HEK293T (cell line): ENCODE data around the gene JPH4.
"Not testable (repeated sequence)": the region's sequence is repeated elsewhere in the genome, so short reads cannot be mapped to it uniquely, and the experiment has no call there.

Source experiments
- CTCF ChIA-PET: fragments of 350-600 bp; formaldehyde crosslinking; extraction: SDS; loops from one replicate; lab custom pipeline; 2021; ENCODE audit warnings: antibody characterized with exemption, inconsistent platforms; lab: Yijun Ruan, JAX
- POLR2A ChIA-PET: fragments of 350-600 bp; formaldehyde crosslinking; extraction: SDS; loops from one replicate; lab custom pipeline; 2020; ENCODE audit warnings: antibody characterized with exemption, inconsistent platforms; lab: Yijun Ruan, JAX
- DNase-seq: peaks from one replicate; pipeline ENCODE4 v3.0.0; 2012; ENCODE audit warnings: mixed read lengths; ENCODE audit errors: extremely low spot score
- ARNT ChIP-seq: fragments of 450-650 bp; IDR thresholded peaks from 2 replicates; pipeline ENCODE4 v1.6.1; 2017; ENCODE audit warnings: mild to moderate bottlenecking
- BHLHE40 ChIP-seq: fragments of 450-650 bp; IDR thresholded peaks from 2 replicates; pipeline ENCODE4 v1.6.1; 2016; ENCODE audit warnings: mild to moderate bottlenecking, moderate library complexity, borderline replicate concordance
- CTBP1 ChIP-seq: fragments of 450-650 bp; IDR thresholded peaks from 2 replicates; pipeline ENCODE4 v1.6.1; 2016; ENCODE audit warnings: borderline replicate concordance
- ELF4 ChIP-seq: fragments of 450-650 bp; IDR thresholded peaks from 2 replicates; pipeline ENCODE4 v1.6.1; 2017; ENCODE audit warnings: antibody characterized with exemption
- FOXA1 ChIP-seq: fragments of 450-650 bp; IDR thresholded peaks from 2 replicates; pipeline ENCODE4 v1.6.1; 2016; ENCODE audit warnings: mild to moderate bottlenecking
- FOXK2 ChIP-seq: fragments of 450-650 bp; IDR thresholded peaks from 2 replicates; pipeline ENCODE4 v1.6.1; 2016; ENCODE audit warnings: mild to moderate bottlenecking
- FOXM1 ChIP-seq: fragments of 450-650 bp; IDR thresholded peaks from 2 replicates; pipeline ENCODE4 v1.6.1; 2017; ENCODE audit warnings: mild to moderate bottlenecking, borderline replicate concordance
- HDGF ChIP-seq: fragments of 450-650 bp; IDR thresholded peaks from 2 replicates; pipeline ENCODE4 v1.6.1; 2017; ENCODE audit warnings: antibody characterized with exemption, borderline replicate concordance
- L3MBTL2 ChIP-seq: fragments of 450-650 bp; conservative IDR thresholded peaks from 2 replicates; pipeline ENCODE4 v1.6.1; 2016; ENCODE audit warnings: mild to moderate bottlenecking
- LEF1 ChIP-seq: fragments of 450-650 bp; IDR thresholded peaks from 2 replicates; pipeline ENCODE4 v1.6.1; 2017; ENCODE audit warnings: mild to moderate bottlenecking, borderline replicate concordance
- NFRKB ChIP-seq: fragments of 450-650 bp; IDR thresholded peaks from 2 replicates; pipeline ENCODE4 v1.6.1; 2016; ENCODE audit warnings: mild to moderate bottlenecking, moderate library complexity
- PKNOX1 ChIP-seq: fragments of 450-650 bp; IDR thresholded peaks from 2 replicates; pipeline ENCODE4 v1.6.1; 2016
- SP1 ChIP-seq: fragments of 450-650 bp; IDR thresholded peaks from 2 replicates; pipeline ENCODE4 v1.6.1; 2017
- SUZ12 ChIP-seq: fragments of 450-650 bp; IDR thresholded peaks from 2 replicates; pipeline ENCODE4 v1.6.1; 2016; ENCODE audit warnings: mild to moderate bottlenecking
- TARDBP ChIP-seq: fragments of 450-650 bp; IDR thresholded peaks from 2 replicates; pipeline ENCODE4 v1.6.1; 2016
- ZNF384 ChIP-seq: fragments of 450-650 bp; IDR thresholded peaks from 2 replicates; pipeline ENCODE4 v1.6.1; 2016

JPH4 gene

GRCh38 chr14:23590198-23590597 is 11.6 kb upstream of the JPH4 start:
- CTCF ChIA-PET, result interaction anchor here (0.6 to 0.7 kb wide), 2 partner anchors 9 to 417 kb away, joined by 4 read pairs; no protein-coding TSS in a partner anchor

GRCh38 chr14:23589606-23590005 is 11.0 kb upstream of the JPH4 start:
- DNase-seq, result no peak
- TF ChIP-seq L3MBTL2 (no peak), ZNF384 (no peak), SP1 (no peak), TARDBP (no peak), PKNOX1 (no peak), FOXM1 (no peak), LEF1 (no peak), ARNT (no peak), HDGF (no peak), BHLHE40 (no peak)
- ChIA-PET POLR2A (interaction anchor here (1.0 kb wide), 1 partner anchor 11 kb away, joined by 3 read pairs; no protein-coding TSS in a partner anchor), CTCF (interaction anchor here (0.7 to 1.6 kb wide), 5 partner anchors 42 to 337 kb away, joined by 3 to 8 read pairs (median 4); no protein-coding TSS in a partner anchor)

More at GRCh38 chr14:23590198-23590597, 11.6 kb upstream of the JPH4 start:
- TF ChIP-seq LEF1, result no peak
- no peak for TF ChIP-seq TARDBP
- no peak for TF ChIP-seq ZNF384
- no peak for TF ChIP-seq FOXA1
- no peak for TF ChIP-seq PKNOX1
- TF ChIP-seq HDGF, result no peak
- TF ChIP-seq ARNT, result no peak
- no peak for TF ChIP-seq CTBP1
- no peak for TF ChIP-seq NFRKB
- TF ChIP-seq BHLHE40, result no peak
- no peak for TF ChIP-seq SP1
- TF ChIP-seq L3MBTL2, result no peak
- TF ChIP-seq FOXM1, result no peak
- no peak for TF ChIP-seq ELF4
- DNase-seq, result no peak
- POLR2A ChIA-PET, result no interaction called here

GRCh38 chr14:23588884-23589598 is 10.5 kb upstream of the JPH4 start:
- ChIA-PET POLR2A (interaction anchor here (1.0 kb wide), 1 partner anchor 12 kb away, joined by 3 read pairs; no protein-coding TSS in a partner anchor), CTCF (interaction anchor here (0.7 to 1.6 kb wide), 10 partner anchors 14 to 338 kb away, joined by 3 to 8 read pairs (median 3); no protein-coding TSS in a partner anchor)
- DNase-seq, result peak; percentile 87
- TF ChIP-seq ZNF384 (no peak), L3MBTL2 (no peak), SP1 (no peak), SUZ12 (no peak), ELF4 (no peak), FOXM1 (no peak), TARDBP (no peak), HDGF (no peak), NFRKB (no peak), PKNOX1 (no peak), FOXK2 (no peak)

GRCh38 chr14:23584527-23585203 is 6.1 kb upstream of the JPH4 start:
- DNase-seq, CTCF ChIA-PET, POLR2A ChIA-PET: not testable (repeated sequence)

- CTCF ChIA-PET, POLR2A ChIA-PET, DNase-seq: not testable (repeated sequence)
Measured at GRCh38 chr14:23583761-23584526, 5.4 kb upstream of the JPH4 start.
